Activated CD8-positive, alpha-beta memory T cell treated with anti-CD3 and anti-CD28 coated beads, Interleukin-2, amount 50 U/mL, for 48 hours (primary cell): Measurements from ENCODE around the gene CDV3.

Source experiments
- DNase-seq: peaks from one replicate; pipeline ENCODE4 v3.0.0-alpha.2; 2020

CDV3 gene

GRCh38 chr3:133606902-133607301, 33.4 kb downstream of the CDV3 start:
- no peak for DNase-seq

GRCh38 chr3:133607816-133608215, 34.3 kb downstream of the CDV3 start:
- no peak for DNase-seq

- DNase-seq, result no peak
Measured at GRCh38 chr3:133608388-133608787, 34.9 kb downstream of the CDV3 start.

GRCh38 chr3:133610031-133610430, 36.5 kb downstream of the CDV3 start:
- no peak for DNase-seq

- no peak for DNase-seq
Measured at GRCh38 chr3:133611534-133611933, 38.0 kb downstream of the CDV3 start.

GRCh38 chr3:133620066-133620784, 46.7 kb downstream of the CDV3 start:
- no peak for DNase-seq

GRCh38 chr3:133627789-133628188, 54.3 kb downstream of the CDV3 start:
- DNase-seq, result no peak

GRCh38 chr3:133629146-133629545, 55.7 kb downstream of the CDV3 start:
- DNase-seq, result no peak

GRCh38 chr3:133633439-133633838, 60.0 kb downstream of the CDV3 start:
- no peak for DNase-seq
